MCF 10A (cell line): ENCODE data around the gene PNPLA2. TPM values are rescaled to one million over a fixed set of nuclear protein-coding genes. Genes with fewer than 3 reads are reported as not detected.

Experiments
- BruUV-seq: library from RNA; stranded (reverse); fragments of 400-500 nt; replicated peaks from 2 replicates; lab custom pipeline; 2021; lab: Mats Ljungman, UMichigan
- CTCF ChIA-PET: fragments of 300-600 bp; sonication (Branson Sonifier 250); formaldehyde crosslinking; extraction: SDS; loops from one replicate; lab custom pipeline; 2021; ENCODE audit warnings: antibody characterized with exemption, inconsistent platforms; lab: Yijun Ruan, JAX
- POLR2A ChIA-PET: fragments of 300-600, 350-650 bp; sonication (Branson Sonifier 250); formaldehyde crosslinking; extraction: SDS; loops from one replicate; lab custom pipeline; 2020; ENCODE audit warnings: antibody characterized with exemption, inconsistent platforms; lab: Yijun Ruan, JAX
- DNase-seq: peaks from one replicate; pipeline ENCODE4 v3.0.0-alpha.2; 2018; ENCODE audit not compliant: unreplicated experiment
- H3K27ac Mint-ChIP-seq: one replicate; pipeline ENCODE4 v1.8.0; 2022; ENCODE audit warnings: mild to moderate bottlenecking, low read depth, mixed read lengths; ENCODE audit not compliant: unreplicated experiment
- H3K27me3 Mint-ChIP-seq: one replicate; pipeline ENCODE4 v1.8.0; 2022; ENCODE audit warnings: mixed read lengths; ENCODE audit not compliant: insufficient read depth, unreplicated experiment
- H3K36me3 Mint-ChIP-seq: one replicate; pipeline ENCODE4 v1.8.0; 2022; ENCODE audit warnings: mild to moderate bottlenecking, moderate library complexity, mixed read lengths; ENCODE audit not compliant: insufficient read depth, unreplicated experiment
- H3K4me1 Mint-ChIP-seq: one replicate; pipeline ENCODE4 v1.8.0; 2022; ENCODE audit warnings: mixed read lengths; ENCODE audit not compliant: insufficient read depth, unreplicated experiment
- H3K4me3 Mint-ChIP-seq: one replicate; pipeline ENCODE4 v1.8.0; 2022; ENCODE audit warnings: mild to moderate bottlenecking, moderate library complexity, mixed read lengths; ENCODE audit not compliant: unreplicated experiment
- H3K9me3 Mint-ChIP-seq: one replicate; pipeline ENCODE4 v1.8.0; 2022; ENCODE audit warnings: mixed read lengths; ENCODE audit not compliant: unreplicated experiment
- CTCF ChIP-seq: fragments of 200-600 bp; IDR thresholded peaks from one replicate; pipeline ENCODE4 v1.8.0; 2022; ENCODE audit warnings: antibody characterized with exemption, mild to moderate bottlenecking; ENCODE audit not compliant: unreplicated experiment
- intact Hi-C: fragments of 100-400 bp; cut with micrococcal nuclease; formaldehyde crosslinking; loops from 2 replicates; pipeline ENCODE4 v1.14.1; 2022
- total RNA-seq: library from RNA; stranded (reverse); gene quantifications from 2 replicates; pipeline ENCODE4 v1.2.3, GENCODE V29; 2022

Gene PNPLA2
- total RNA-seq, 1 experiment from 2014 or later = 112 TPM

- no peak for TF ChIP-seq CTCF
- Mint-ChIP-seq H3K36me3 (peaks cover 77% of the 10 kb centered on the region), H3K4me3 (no peak overlapping the region), H3K27me3 (no peaks in the 10 kb centered on the region), H3K4me1 (peaks cover 33% of the 10 kb centered on the region), H3K27ac (no peak overlapping the region), H3K9me3 (no peaks in the 10 kb centered on the region)
- DNase-seq = no peak
- ChIA-PET POLR2A (interaction anchor here (0.6 to 11.4 kb wide), 5 partner anchors 7 to 1678 kb away, joined by 3 to 274 read pairs (median 3); partner anchors contain the start of gene PNPLA2), CTCF (no interaction called here)
- intact Hi-C loops = no loop called here
- BruUV-seq = no TSS peak
Observed at GRCh38 chr11:836274-836673, 17.6 kb downstream of the PNPLA2 start.

DNA sequence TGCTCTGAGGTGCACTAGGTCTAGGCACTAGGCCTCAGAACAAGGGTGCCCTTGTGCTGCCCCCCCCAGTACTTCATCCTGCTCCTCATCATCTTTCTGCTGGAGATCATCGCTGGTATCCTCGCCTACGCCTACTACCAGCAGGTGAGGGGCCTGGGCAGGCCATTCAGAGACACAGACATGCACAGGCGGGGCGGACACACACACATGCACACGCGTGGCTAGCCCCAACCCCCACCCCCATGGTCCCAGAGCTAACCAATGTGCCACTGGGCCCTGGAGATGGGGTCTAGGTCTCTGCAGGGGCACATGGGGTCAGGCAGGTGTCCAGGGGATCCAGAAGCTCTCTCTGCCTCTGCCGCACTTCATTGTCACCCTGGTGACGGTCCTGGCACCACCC, 18.0 kb downstream of the PNPLA2 start:
- no peak for DNase-seq
- Mint-ChIP-seq H3K27me3 (no peaks in the 10 kb centered on the region), H3K9me3 (no peaks in the 10 kb centered on the region), H3K4me3 (no peak overlapping the region), H3K4me1 (peaks cover 30% of the 10 kb centered on the region), H3K36me3 (peaks cover 80% of the 10 kb centered on the region), H3K27ac (no peak overlapping the region)
- POLR2A ChIA-PET = interaction anchor here (0.6 to 11.4 kb wide), 6 partner anchors 8 to 1677 kb away, joined by 3 to 274 read pairs (median 3); partner anchors contain the start of gene PNPLA2
- intact Hi-C loops = no loop called here
- CTCF ChIA-PET = no interaction called here
- no TSS peak for BruUV-seq
- no peak for TF ChIP-seq CTCF

GRCh38 chr11:837189-837989, 18.7 kb downstream of the PNPLA2 start:
- POLR2A ChIA-PET = interaction anchor here (1.0 to 11.4 kb wide), 4 partner anchors 9 to 111 kb away, joined by 3 to 274 read pairs (median 3); partner anchors contain the start of gene PNPLA2
- Mint-ChIP-seq H3K27ac (no peak overlapping the region), H3K4me3 (no peak overlapping the region)

More at GRCh38 chr11:837189-837989, 18.7 kb downstream of the PNPLA2 start:
- no TSS peak for BruUV-seq
- H3K9me3 Mint-ChIP-seq = no peaks in the 10 kb centered on the region
- H3K36me3 Mint-ChIP-seq = peaks cover 85% of the 10 kb centered on the region
- CTCF ChIA-PET = interaction anchor here (0.6 to 1.1 kb wide), 2 partner anchors 12 to 19 kb away, joined by 3 to 5 read pairs; no protein-coding TSS in a partner anchor
- peaks cover 24% of the 10 kb centered on the region for H3K4me1 Mint-ChIP-seq
- H3K27me3 Mint-ChIP-seq = no peaks in the 10 kb centered on the region
- no peak for TF ChIP-seq CTCF
- DNase-seq = no peak
- intact Hi-C loops = no loop called here
